SK-N-SH (cell line): ENCODE measurements around the gene SULT2B1.
A peak's percentile ranks its signal among the peaks of the same experiment; 100 is the strongest.

Source experiments
- CHD2 ChIP-seq: fragments of 150-350 bp; IDR thresholded peaks from 2 replicates; pipeline ENCODE4 v1.6.1; 2018; ENCODE audit warnings: low read length; ENCODE audit not compliant: partially characterized antibody
- CTCF ChIP-seq: fragments of 200-600 bp; sonication (generic); IDR thresholded peaks from 2 replicates; pipeline ENCODE4 v1.6.1; 2017; ENCODE audit warnings: antibody characterized with exemption, mild to moderate bottlenecking, moderate library complexity
- ELF1 ChIP-seq: IDR thresholded peaks from 2 replicates; pipeline ENCODE4 v1.4.0; 2012
- MEF2A ChIP-seq: IDR thresholded peaks from 2 replicates; pipeline ENCODE4 v1.4.0; 2012; ENCODE audit warnings: low read depth, borderline replicate concordance
- NFIC ChIP-seq: IDR thresholded peaks from 2 replicates; pipeline ENCODE4 v1.4.0; 2012; ENCODE audit warnings: borderline replicate concordance
- REST ChIP-seq: IDR thresholded peaks from 2 replicates; pipeline ENCODE4 v1.6.1; 2012; ENCODE audit warnings: mild to moderate bottlenecking, low read depth, low read length, moderate library complexity
- TCF12 ChIP-seq: IDR thresholded peaks from 2 replicates; pipeline ENCODE4 v1.4.0; 2012
- TEAD4 ChIP-seq: IDR thresholded peaks from 2 replicates; pipeline ENCODE4 v1.4.0; 2012; ENCODE audit warnings: mild to moderate bottlenecking, borderline replicate concordance; ENCODE audit not compliant: insufficient read depth

GRCh38 chr19:48543121-48543710 is 8.8 kb upstream of the SULT2B1 start:
- TF ChIP-seq TEAD4, result no peak
- 0 out of 2 replicates have a peak, but pooled peaks have one; percentile 17 for TF ChIP-seq ELF1
- TF ChIP-seq CHD2, result no peak
- no peak for TF ChIP-seq REST
- no peak for TF ChIP-seq CTCF
- no peak for TF ChIP-seq MEF2A
- TF ChIP-seq NFIC, result 0 out of 2 replicates have a peak, but pooled peaks have one; percentile 45
- peak; percentile 46; the same call in 1 of the 2 replicates for TF ChIP-seq TCF12
